ENCODE data around the gene CLCN1. TPM values are rescaled to one million over a fixed set of nuclear protein-coding genes. Genes with fewer than 3 reads are reported as not detected.

CLCN1 gene
- 0.09 and 0.14 TPM in 2 replicates for total RNA-seq
- long read RNA-seq, result 0 reads

GRCh38 chr7:143315776-143316175, at the start of gene CLCN1:
TSS of gene CLCN1 (plus strand) at chr7:143316111. CDS start at chr7:143316213, 102 bp downstream.
- Mint-ChIP-seq H3K4me1 (ENCODE audit: low read depth) (no peaks in the 10 kb centered on the region), H3K27ac (no peak within 1 kb of the TSS), H3K4me3 (ENCODE audit: low read depth) (no peak within 1 kb of the TSS), H3K9me3 (ENCODE audit: low read depth) (no peaks in the 10 kb centered on the region), H3K36me3 (ENCODE audit: insufficient read depth) (peaks cover 8% of the 10 kb centered on the region), H3K27me3 (no peaks in the 10 kb centered on the region)
- TF ChIP-seq CTCF (IDR thresholded peaks at IDR 0.05; ENCODE audit: unreplicated experiment), result no peak
- DNase-seq (ENCODE audit: low spot score, unreplicated experiment), result no peak

- no peak for TF ChIP-seq CTCF (IDR thresholded peaks at IDR 0.05; ENCODE audit: unreplicated experiment)
- H3K27me3 Mint-ChIP-seq, result no peaks in the 10 kb centered on the region
These were observed 46.7 kb upstream of the CLCN1 start for GRCh38 chr7:143269251-143269650.

GRCh38 chr7:143271240-143271639, 44.7 kb upstream of the CLCN1 start:
- TF ChIP-seq CTCF (IDR thresholded peaks at IDR 0.05; ENCODE audit: unreplicated experiment), result no peak
- H3K4me3 Mint-ChIP-seq (ENCODE audit: low read depth), result no peak overlapping the region
- peaks cover 5% of the 10 kb centered on the region for H3K36me3 Mint-ChIP-seq (ENCODE audit: insufficient read depth)
- no peaks in the 10 kb centered on the region for H3K9me3 Mint-ChIP-seq (ENCODE audit: low read depth)
- H3K27ac Mint-ChIP-seq, result no peak overlapping the region
- no peaks in the 10 kb centered on the region for H3K4me1 Mint-ChIP-seq (ENCODE audit: low read depth)
- no peaks in the 10 kb centered on the region for H3K27me3 Mint-ChIP-seq
- no peak for DNase-seq (ENCODE audit: low spot score, unreplicated experiment)

More at GRCh38 chr7:143269251-143269650, 46.7 kb upstream of the CLCN1 start:
- Mint-ChIP-seq H3K9me3 (ENCODE audit: low read depth) (no peaks in the 10 kb centered on the region), H3K4me1 (ENCODE audit: low read depth) (peaks cover 8% of the 10 kb centered on the region), H3K4me3 (ENCODE audit: low read depth) (no peak overlapping the region), H3K36me3 (ENCODE audit: insufficient read depth) (peaks cover 12% of the 10 kb centered on the region), H3K27ac (no peak overlapping the region)
- DNase-seq (ENCODE audit: low spot score, unreplicated experiment), result no peak

GRCh38 chr7:143272871-143273270, 43.0 kb upstream of the CLCN1 start:
- H3K9me3 Mint-ChIP-seq (ENCODE audit: low read depth), result no peaks in the 10 kb centered on the region
- TF ChIP-seq CTCF (IDR thresholded peaks at IDR 0.05; ENCODE audit: unreplicated experiment), result no peak
- DNase-seq (ENCODE audit: low spot score, unreplicated experiment), result no peak
- no peak overlapping the region for H3K4me3 Mint-ChIP-seq (ENCODE audit: low read depth)
- no peaks in the 10 kb centered on the region for H3K27me3 Mint-ChIP-seq
- peaks cover 3% of the 10 kb centered on the region for H3K36me3 Mint-ChIP-seq (ENCODE audit: insufficient read depth)
- H3K4me1 Mint-ChIP-seq (ENCODE audit: low read depth), result no peaks in the 10 kb centered on the region
- H3K27ac Mint-ChIP-seq, result no peak overlapping the region

GRCh38 chr7:143279186-143280098, 36.5 kb upstream of the CLCN1 start:
- TF ChIP-seq CTCF (IDR thresholded peaks at IDR 0.05; ENCODE audit: unreplicated experiment), result no peak
- Mint-ChIP-seq H3K4me1 (ENCODE audit: low read depth) (peaks cover 26% of the 10 kb centered on the region), H3K9me3 (ENCODE audit: low read depth) (no peaks in the 10 kb centered on the region), H3K4me3 (ENCODE audit: low read depth) (peak overlapping the region; percentile 16), H3K36me3 (ENCODE audit: insufficient read depth) (no peaks in the 10 kb centered on the region), H3K27me3 (no peaks in the 10 kb centered on the region), H3K27ac (peak overlapping the region; percentile 89)
- DNase-seq (ENCODE audit: low spot score, unreplicated experiment), result no peak

All from progenitor cell of endocrine pancreas (in vitro differentiated cells).